Parathyroid adenoma (tissue), 2 donors: ENCODE results near the gene KLF14.

Source experiments
- H2AFZ ChIP-seq: fragments of 300-600 bp; sonication (generic); one replicate; pipeline ENCODE4 v1.7.0; 2017; ENCODE audit warnings: antibody characterized with exemption, mild to moderate bottlenecking
- H3K27ac ChIP-seq: fragments of 300-600 bp; sonication (generic); one replicate; pipeline ENCODE4 v1.7.0; 2017
- H3K27me3 ChIP-seq: fragments of 300-600 bp; sonication (generic); one replicate; pipeline ENCODE4 v1.7.0; 2017; ENCODE audit warnings: low read length; ENCODE audit not compliant: control insufficient read depth, insufficient read depth
- H3K36me3 ChIP-seq: fragments of 300-600 bp; sonication (generic); one replicate; pipeline ENCODE4 v1.7.0; 2017; ENCODE audit warnings: low read length; ENCODE audit not compliant: control insufficient read depth, insufficient read depth
- H3K4me1 ChIP-seq: fragments of 300-600 bp; sonication (generic); one replicate; pipeline ENCODE4 v1.7.0; 2017; ENCODE audit warnings: control low read depth
- H3K4me2 ChIP-seq: fragments of 300-600 bp; sonication (generic); one replicate; pipeline ENCODE4 v1.7.0; 2017; ENCODE audit warnings: low read length
- H3K4me3 ChIP-seq: fragments of 300-600 bp; sonication (generic); one replicate; pipeline ENCODE4 v1.7.0; 2017; ENCODE audit warnings: low read depth, low read length
- H3K79me2 ChIP-seq: fragments of 300-600 bp; sonication (generic); one replicate; pipeline ENCODE4 v1.7.0; 2017; ENCODE audit warnings: control low read depth
- H3K9ac ChIP-seq: fragments of 300-600 bp; sonication (generic); one replicate; pipeline ENCODE4 v1.7.0; 2017; ENCODE audit warnings: mild to moderate bottlenecking
- H3K9me3 ChIP-seq: fragments of 300-600 bp; sonication (generic); one replicate; pipeline ENCODE4 v1.7.0; 2017; ENCODE audit warnings: low read length; ENCODE audit not compliant: control insufficient read depth
- CTCF ChIP-seq: fragments of 300-600 bp; sonication (generic); IDR thresholded peaks from one replicate; pipeline ENCODE4 v1.7.0; 2017; ENCODE audit warnings: antibody characterized with exemption, mild to moderate bottlenecking
- donor health status: primary hyperparathyroidism.

The KLF14 gene

GRCh38 chr7:130719541-130719940, 14.5 kb downstream of the KLF14 start:
- no peak overlapping the region for H2AFZ ChIP-seq
- no peaks in the 10 kb centered on the region for H3K9me3 ChIP-seq
- H3K9ac ChIP-seq: no peak overlapping the region
- TF ChIP-seq CTCF: no peak
- H3K4me3 ChIP-seq: no peak overlapping the region
- no peak overlapping the region for H3K27ac ChIP-seq
- H3K79me2 ChIP-seq: no peaks in the 10 kb centered on the region
- H3K4me2 ChIP-seq: no peak overlapping the region
- no peaks in the 10 kb centered on the region for H3K36me3 ChIP-seq
- H3K4me1 ChIP-seq: no peaks in the 10 kb centered on the region
- H3K27me3 ChIP-seq: no peaks in the 10 kb centered on the region

GRCh38 chr7:130712416-130712815, 21.6 kb downstream of the KLF14 start:
- Histone ChIP-seq H3K79me2 (no peaks in the 10 kb centered on the region), H3K9me3 (no peaks in the 10 kb centered on the region), H3K4me1 (no peaks in the 10 kb centered on the region), H3K4me2 (no peak overlapping the region), H3K36me3 (no peaks in the 10 kb centered on the region), H3K4me3 (no peak overlapping the region), H3K9ac (no peak overlapping the region), H3K27me3 (no peaks in the 10 kb centered on the region), H3K27ac (no peak overlapping the region), H2AFZ (no peak overlapping the region)
- TF ChIP-seq CTCF: no peak

- Histone ChIP-seq H3K36me3 (no peaks in the 10 kb centered on the region), H3K27me3 (no peaks in the 10 kb centered on the region), H2AFZ (no peak overlapping the region), H3K9me3 (no peaks in the 10 kb centered on the region), H3K4me1 (no peaks in the 10 kb centered on the region), H3K27ac (no peak overlapping the region), H3K4me3 (no peak overlapping the region), H3K4me2 (no peak overlapping the region), H3K79me2 (no peaks in the 10 kb centered on the region), H3K9ac (no peak overlapping the region)
- no peak for TF ChIP-seq CTCF
Measured at GRCh38 chr7:130708766-130709165, 25.2 kb downstream of the KLF14 start.

- no peak overlapping the region for H3K4me2 ChIP-seq
- H3K4me1 ChIP-seq: no peaks in the 10 kb centered on the region
- H3K27me3 ChIP-seq: no peaks in the 10 kb centered on the region
- H3K36me3 ChIP-seq: no peaks in the 10 kb centered on the region
- no peak overlapping the region for H2AFZ ChIP-seq
- TF ChIP-seq CTCF: no peak
- no peak overlapping the region for H3K4me3 ChIP-seq
- no peaks in the 10 kb centered on the region for H3K79me2 ChIP-seq
- no peaks in the 10 kb centered on the region for H3K9me3 ChIP-seq
- no peak overlapping the region for H3K27ac ChIP-seq
- H3K9ac ChIP-seq: no peak overlapping the region
Measured at GRCh38 chr7:130708001-130708400, 26.0 kb downstream of the KLF14 start.

- H3K27me3 ChIP-seq: no peaks in the 10 kb centered on the region
- H3K9me3 ChIP-seq: no peaks in the 10 kb centered on the region
- no peak overlapping the region for H3K9ac ChIP-seq
- H3K4me3 ChIP-seq: no peak overlapping the region
- TF ChIP-seq CTCF: no peak
- no peaks in the 10 kb centered on the region for H3K4me1 ChIP-seq
- no peaks in the 10 kb centered on the region for H3K79me2 ChIP-seq
- H2AFZ ChIP-seq: no peak overlapping the region
- H3K36me3 ChIP-seq: no peaks in the 10 kb centered on the region
- no peak overlapping the region for H3K4me2 ChIP-seq
- no peak overlapping the region for H3K27ac ChIP-seq
Measured at GRCh38 chr7:130703851-130704250, 30.2 kb downstream of the KLF14 start.
